NCI-H2081 (cell line): ENCODE measurements around the gene ID2.
A peak's percentile ranks its signal among the peaks of the same experiment; 100 is the strongest.
"Not testable (repeated sequence)": the region's sequence is repeated elsewhere in the genome, so short reads cannot be mapped to it uniquely, and the experiment has no call there.

ENCODE experiments used
- DNase-seq, 2 experiments: peaks; one replicate each; lab custom pipeline; 2025; lab: John Stamatoyannopoulos, UW

ID2 gene

DNA sequence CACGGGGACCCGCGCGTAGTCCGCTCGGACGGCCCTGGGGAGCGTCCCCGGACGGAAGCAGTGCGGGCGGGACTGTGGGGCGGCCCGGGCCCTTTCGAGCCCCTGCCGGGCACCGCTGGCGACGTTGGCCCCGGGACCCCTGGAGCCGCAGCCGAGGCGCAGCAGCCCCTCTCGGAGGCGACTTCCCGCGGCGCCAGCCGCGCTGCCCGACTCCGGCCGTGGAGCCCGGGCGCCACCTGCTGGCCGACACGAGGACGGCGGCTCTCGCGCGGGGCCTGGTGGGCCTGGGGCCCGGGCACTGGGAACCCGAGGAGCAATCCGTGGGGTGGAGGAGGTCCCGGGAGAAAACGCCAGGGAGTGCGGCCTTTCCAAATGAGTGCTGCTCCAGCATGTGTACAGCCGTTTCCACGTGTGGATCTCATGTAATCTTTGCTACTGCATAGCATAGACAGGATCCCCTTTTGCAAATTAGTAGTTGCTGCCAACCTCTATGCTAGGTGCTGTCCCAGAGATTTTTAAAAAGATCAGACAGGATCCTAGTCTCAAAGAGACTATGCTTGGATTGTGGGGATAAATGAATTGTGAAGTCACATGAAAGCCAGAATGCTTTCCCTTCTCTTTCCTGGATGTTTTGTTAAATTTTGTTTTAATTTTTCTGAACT, 4.0 kb downstream of the ID2 start:
- DNase-seq: peak; percentile 72 to 83

- DNase-seq: no peak
Observed at GRCh38 chr2:8691859-8692437, 10.1 kb downstream of the ID2 start.

- DNase-seq: no peak
Observed at GRCh38 chr2:8692783-8693156, 10.9 kb downstream of the ID2 start.

DNA sequence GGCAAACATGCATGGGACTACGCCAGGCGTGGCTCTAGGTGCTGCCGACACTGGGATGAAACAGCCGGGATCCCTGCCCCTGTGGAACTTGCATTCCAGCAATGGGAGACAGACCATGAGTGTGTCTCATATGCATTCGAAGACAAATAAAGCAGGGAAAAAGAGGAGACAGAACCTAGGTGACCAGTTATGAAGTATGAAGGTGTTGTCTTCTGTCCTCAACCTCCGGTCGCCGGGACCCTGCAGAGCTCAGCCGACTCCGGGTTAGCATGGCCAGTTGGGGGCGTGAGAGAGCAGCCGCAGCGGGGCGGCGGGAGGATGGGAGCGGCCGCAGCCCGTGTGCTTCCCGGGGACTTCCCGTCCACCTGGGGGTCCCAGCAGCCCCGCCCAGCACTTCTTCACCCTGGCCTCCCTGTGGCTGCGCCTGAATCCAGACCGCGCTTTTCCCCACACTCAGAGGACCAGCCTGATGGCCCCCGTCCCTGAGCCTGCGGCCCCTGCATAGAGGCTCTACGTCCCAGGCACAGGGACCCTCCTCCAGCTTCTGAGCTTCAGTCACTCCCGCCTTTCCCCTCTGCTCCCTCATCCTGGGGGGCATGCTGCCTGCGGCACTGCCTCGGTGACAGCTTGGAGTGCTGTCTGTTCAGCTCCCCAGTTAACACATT, 11.4 kb downstream of the ID2 start:
- no peak for DNase-seq

DNA sequence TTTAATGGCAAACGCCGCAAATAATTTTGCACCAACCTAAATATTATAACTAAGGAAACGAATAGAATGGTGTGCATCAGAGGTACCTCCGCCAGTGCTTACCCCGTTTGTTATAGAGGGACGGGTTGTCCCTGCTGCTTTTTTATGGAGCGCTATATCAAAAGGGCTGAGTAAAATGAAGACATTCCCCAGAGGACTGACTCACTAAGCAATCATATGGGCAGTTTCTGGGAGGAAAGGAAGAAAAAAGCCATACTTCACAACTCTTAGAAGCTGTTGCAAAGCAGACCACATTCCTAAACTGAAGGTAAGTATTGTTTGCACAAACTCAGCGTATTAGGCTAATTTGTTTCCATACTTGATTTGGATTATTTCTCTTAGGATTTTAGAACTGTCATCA, 12.9 kb downstream of the ID2 start:
- no peak for DNase-seq

DNA sequence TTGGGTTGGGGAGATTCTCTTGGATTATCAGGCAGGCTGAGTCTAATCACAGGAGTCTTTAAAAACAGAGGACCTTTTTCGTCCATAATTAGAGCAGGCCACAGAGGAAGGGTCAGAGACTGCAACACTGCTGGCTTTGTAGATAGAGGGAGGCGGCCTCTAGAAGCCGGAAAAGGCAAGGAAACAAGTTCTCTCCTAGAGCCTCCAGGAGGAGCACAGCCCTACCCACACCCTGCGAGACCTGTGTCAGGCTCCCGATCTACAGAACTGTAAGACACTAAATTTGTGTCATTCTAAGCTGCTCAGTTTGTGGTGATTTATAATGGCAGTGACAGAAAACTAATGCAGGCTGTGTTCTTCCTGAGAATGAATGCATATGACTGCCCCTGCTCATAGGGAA, 15.3 kb downstream of the ID2 start:
- no peak for DNase-seq

GRCh38 chr2:8699839-8700238, 18.0 kb downstream of the ID2 start:
- DNase-seq: no peak

DNA sequence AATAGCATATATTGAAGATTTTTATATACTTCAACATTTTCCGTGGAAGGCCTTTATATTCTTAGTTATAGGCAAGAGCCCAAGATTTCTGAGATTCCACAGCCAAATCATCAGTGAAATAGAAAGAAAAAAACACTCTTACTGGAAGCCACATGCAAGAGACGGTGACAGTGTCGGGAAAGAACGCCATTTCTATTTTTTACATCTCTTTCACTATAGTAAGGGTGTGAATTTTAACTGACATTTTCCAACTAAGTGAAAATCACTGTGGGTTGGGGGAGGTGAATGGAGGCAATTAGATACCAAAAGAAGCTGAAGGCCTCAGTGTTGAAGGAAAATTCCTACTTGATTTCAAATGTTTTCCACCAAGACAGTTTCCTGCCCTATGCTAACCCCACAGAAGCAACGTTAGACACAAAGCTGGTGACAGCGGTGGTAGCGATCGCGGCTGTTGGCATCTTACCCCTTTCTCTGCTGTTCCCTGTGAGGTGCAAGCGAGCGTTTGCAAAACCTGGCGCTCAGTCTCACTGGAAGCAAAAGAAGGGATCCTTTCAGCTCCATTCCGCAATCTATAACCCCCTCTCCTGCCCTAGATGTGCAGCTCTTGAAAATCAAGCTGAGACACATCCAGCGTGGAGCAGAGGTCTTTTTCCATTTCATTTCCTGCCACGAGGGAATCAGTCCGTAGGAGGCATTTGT, 20.0 kb downstream of the ID2 start:
- no peak for DNase-seq

DNA sequence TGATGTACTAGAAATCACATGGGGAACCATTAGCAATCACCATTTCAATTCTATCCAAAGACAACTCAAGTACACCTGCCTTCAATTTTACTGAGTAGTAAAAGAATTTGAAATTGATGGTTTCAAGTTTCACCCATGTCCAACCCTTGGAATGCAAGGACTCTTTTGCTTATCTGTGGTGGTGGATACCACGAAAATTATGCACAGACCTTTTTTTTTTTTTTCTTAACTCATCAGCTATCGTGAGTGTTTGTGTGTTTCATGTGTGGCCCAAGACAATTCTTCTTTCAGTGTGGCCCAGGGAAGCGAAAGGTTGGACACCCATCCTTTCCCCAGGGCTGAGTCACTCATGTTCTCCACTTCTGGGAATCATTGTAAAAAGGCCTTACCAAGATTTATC, 23.1 kb downstream of the ID2 start:
- DNase-seq: no peak

- DNase-seq: no peak
Observed at GRCh38 chr2:8709611-8710010, 27.8 kb downstream of the ID2 start.

GRCh38 chr2:8710951-8711350, 29.1 kb downstream of the ID2 start:
- no peak for DNase-seq

DNA sequence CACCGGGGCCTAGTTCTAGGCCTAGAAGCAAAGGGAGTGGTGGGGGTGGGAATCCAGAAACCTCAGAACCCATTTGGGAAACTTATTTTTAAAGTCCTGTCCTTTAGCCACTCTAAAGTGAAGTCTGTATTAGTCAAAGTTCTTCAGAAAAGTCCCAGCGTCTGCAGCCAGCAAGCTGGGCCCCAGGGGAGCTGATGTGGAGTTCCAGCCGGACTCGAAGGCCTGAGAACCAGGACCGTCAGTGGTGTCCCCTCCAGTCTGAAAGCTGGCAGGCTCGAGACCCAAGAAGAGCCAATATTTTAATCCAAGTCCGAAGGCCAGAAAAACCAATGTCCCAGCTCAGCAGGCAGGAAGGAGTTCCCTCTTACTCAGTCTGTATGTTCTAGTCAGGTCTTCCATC, 32.4 kb downstream of the ID2 start:
- no peak for DNase-seq

- DNase-seq: no peak
Observed at GRCh38 chr2:8714971-8715370, 33.1 kb downstream of the ID2 start.

GRCh38 chr2:8719528-8719927, 37.7 kb downstream of the ID2 start:
- no peak for DNase-seq

- DNase-seq: no peak
Observed at GRCh38 chr2:8720741-8721140, 38.9 kb downstream of the ID2 start.

DNA sequence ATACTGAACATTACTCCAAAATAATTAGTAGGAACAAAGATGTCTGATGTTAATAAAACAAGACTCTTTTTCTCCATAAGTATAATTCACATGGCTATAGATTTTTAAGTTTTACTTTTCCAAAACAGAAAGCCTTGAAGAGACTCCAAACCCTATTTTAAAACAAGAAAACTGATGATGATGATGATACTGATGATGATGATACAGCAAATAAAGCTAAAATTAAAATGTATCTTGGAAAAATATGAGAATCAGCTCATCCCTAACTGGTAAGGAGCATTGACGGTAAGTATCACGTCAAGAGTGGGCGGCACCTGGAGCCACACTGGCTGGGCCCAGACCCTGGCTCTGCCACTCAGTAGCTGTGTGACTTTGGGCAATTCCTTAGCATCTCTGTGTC, 39.6 kb downstream of the ID2 start:
- DNase-seq: no peak

DNA sequence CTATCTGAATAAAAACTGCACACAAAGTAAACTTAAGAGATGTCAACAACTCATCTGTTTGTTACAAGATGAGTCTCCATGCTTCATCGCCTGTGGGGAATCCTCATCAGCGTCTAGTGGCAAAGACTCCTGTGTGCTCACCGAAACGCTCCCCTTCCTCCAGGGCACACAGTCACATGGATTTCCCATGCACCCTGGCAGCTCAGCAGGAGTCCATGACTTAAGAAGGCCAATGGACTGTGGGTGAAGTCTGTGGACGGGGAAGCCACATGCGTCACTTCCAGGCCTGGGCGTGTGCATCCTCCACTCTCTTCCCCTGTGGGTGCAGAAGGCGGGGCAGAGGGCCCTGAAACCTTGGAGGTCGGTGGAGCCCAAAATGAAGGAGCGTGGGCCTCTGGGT, 41.1 kb downstream of the ID2 start:
- DNase-seq: no peak

- no peak for DNase-seq
Observed at GRCh38 chr2:8725838-8726237, 44.0 kb downstream of the ID2 start.

DNA sequence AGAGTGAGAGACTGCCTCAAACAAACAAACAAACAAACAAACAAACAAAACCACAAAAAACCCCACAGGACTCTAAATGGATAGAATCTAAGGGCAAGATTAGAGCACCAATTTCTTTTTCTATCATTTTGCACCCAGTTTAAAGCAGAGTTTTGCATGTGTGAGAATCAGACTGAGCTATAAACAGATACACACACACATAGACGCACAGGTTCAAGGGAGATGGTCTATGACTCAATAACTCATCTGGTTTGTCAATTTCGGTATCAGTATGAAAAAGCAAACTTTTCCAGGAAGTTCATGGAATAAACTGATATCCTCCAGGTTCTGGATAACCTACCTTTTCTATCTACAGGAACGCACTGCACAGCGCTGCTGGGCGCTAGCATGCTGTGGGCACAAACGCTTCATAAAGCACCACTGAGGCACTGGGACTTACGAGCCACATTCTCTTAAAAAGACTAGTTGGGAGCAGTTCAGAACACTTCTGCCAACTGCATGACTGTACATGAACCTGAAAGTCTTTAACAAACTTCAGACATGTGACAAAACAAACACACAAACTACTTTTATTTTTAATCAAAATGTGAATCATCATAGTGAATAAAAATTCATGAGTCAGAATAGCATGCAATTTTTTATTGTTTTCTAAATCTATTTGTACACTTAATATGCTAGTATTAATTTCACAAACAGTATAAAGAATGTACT, 46.6 kb downstream of the ID2 start:
- no peak for DNase-seq

DNA sequence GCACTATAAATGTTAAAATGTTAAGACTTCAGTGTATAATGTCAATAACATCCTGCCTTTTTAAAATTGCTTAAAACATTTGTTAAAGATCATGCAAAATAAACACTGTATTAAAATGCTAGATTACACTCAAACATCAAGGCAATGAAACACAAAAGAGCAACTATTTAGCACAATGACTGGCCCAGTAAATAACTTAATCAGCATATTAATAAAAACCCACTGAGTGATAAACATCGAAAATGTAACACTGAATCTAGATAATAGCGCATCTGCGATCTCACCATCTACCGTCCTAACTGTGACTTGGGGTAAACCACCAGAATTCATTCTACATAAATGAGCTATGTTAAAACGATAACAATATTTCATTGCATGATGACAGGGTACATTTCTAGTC, 47.2 kb downstream of the ID2 start:
- DNase-seq: not testable (repeated sequence)

DNA sequence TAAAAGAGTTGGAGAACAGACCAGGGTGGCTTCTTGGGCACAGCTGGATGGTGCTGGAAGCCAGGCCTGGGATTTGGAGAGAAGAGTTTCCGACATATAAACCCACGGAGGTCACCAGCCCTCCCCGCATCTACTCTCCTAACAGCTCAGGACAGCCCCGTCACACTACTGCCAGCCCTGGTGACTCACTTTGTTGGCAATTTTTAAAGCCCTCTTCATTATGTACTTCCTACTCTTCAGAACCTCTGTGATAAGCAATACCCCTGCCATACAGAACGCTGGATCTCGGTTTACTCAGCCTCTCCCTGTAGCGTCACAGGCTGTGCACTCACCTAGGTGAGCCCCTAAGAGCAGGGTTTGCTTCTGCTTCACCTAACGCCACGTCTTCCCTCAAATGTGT, 48.1 kb downstream of the ID2 start:
- no peak for DNase-seq

GRCh38 chr2:8732601-8733000, 50.7 kb downstream of the ID2 start:
- DNase-seq: no peak
